ENCODE results near the gene PDE4D. TPM values are rescaled to one million over a fixed set of nuclear protein-coding genes. Genes with fewer than 3 reads are reported as not detected.

Gene PDE4D
- total RNA-seq, 2 experiments from 2014 or later = 164 to 175 TPM

GRCh38 chr5:59130431-59130830 is 763.1 kb downstream of the PDE4D start:
- DNase-seq (no peak), ATAC-seq (ENCODE audit: poor library complexity) (no peak)
- Histone ChIP-seq H3K27ac (ENCODE audit: low read depth in 1 of 2, low read length in 2 of 2) (no peak overlapping the region), H3K4me3 (ENCODE audit: low read length) (no peak overlapping the region), H3K27me3 (ENCODE audit: control insufficient read depth in 1 of 2, insufficient read depth in 2 of 2, low read length in 2 of 2) (no peaks in the 10 kb centered on the region), H3K36me3 (ENCODE audit: insufficient read depth, low read length) (no peaks in the 10 kb centered on the region), H3K4me1 (ENCODE audit: insufficient read depth, low read length) (peaks cover 28% of the 10 kb centered on the region), H3K9me3 (ENCODE audit: control insufficient read depth in 1 of 2, insufficient read depth in 1 of 2, low read length in 2 of 2) (no peaks in the 10 kb centered on the region)
- H3K27me3 Mint-ChIP-seq = no peaks in the 10 kb centered on the region
- H3K9me3 Mint-ChIP-seq = no peaks in the 10 kb centered on the region
- TF ChIP-seq, protein P1, sequence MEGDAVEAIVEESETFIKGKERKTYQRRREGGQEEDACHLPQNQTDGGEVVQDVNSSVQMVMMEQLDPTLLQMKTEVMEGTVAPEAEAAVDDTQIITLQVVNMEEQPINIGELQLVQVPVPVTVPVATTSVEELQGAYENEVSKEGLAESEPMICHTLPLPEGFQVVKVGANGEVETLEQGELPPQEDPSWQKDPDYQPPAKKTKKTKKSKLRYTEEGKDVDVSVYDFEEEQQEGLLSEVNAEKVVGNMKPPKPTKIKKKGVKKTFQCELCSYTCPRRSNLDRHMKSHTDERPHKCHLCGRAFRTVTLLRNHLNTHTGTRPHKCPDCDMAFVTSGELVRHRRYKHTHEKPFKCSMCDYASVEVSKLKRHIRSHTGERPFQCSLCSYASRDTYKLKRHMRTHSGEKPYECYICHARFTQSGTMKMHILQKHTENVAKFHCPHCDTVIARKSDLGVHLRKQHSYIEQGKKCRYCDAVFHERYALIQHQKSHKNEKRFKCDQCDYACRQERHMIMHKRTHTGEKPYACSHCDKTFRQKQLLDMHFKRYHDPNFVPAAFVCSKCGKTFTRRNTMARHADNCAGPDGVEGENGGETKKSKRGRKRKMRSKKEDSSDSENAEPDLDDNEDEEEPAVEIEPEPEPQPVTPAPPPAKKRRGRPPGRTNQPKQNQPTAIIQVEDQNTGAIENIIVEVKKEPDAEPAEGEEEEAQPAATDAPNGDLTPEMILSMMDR (IDR thresholded peaks at IDR 0.05) = no peak
- no peak overlapping the region for H3K27ac Mint-ChIP-seq
- no peak overlapping the region for H3K4me3 Mint-ChIP-seq
- ChIA-PET CTCF (interaction anchor here (1.2 to 1.3 kb wide), 2 partner anchors 35 to 44 kb away, joined by 3 to 4 read pairs; no protein-coding TSS in a partner anchor), POLR2A (interaction anchor here (4.6 kb wide), 1 partner anchor 91 kb away, joined by 155 read pairs; no protein-coding TSS in a partner anchor)
- peaks cover 41% of the 10 kb centered on the region for H3K4me1 Mint-ChIP-seq (ENCODE audit: low read depth)
- no peaks in the 10 kb centered on the region for H3K36me3 Mint-ChIP-seq (ENCODE audit: low read depth)
- intact Hi-C loops (cut with DNase I, micrococcal nuclease) = loop anchor here in 1 of 2 experiments (1.0 kb wide), 1 partner anchor 90 kb away; no protein-coding TSS in a partner anchor

GRCh38 chr5:59128646-59129290 is 764.8 kb downstream of the PDE4D start:
- TF ChIP-seq, protein P1 (IDR thresholded peaks at IDR 0.05) = no peak
- no peak for ATAC-seq (ENCODE audit: poor library complexity)
- Mint-ChIP-seq H3K36me3 (ENCODE audit: low read depth) (no peaks in the 10 kb centered on the region), H3K27ac (no peak overlapping the region), H3K27me3 (no peaks in the 10 kb centered on the region), H3K4me3 (no peak overlapping the region), H3K9me3 (no peaks in the 10 kb centered on the region), H3K4me1 (ENCODE audit: low read depth) (peaks cover 30% of the 10 kb centered on the region)
- Histone ChIP-seq H3K36me3 (ENCODE audit: insufficient read depth, low read length) (no peaks in the 10 kb centered on the region), H3K27ac (ENCODE audit: low read depth in 1 of 2, low read length in 2 of 2) (peak overlapping the region in 1 of 2 donors; percentile 78), H3K9me3 (ENCODE audit: control insufficient read depth in 1 of 2, insufficient read depth in 1 of 2, low read length in 2 of 2) (no peaks in the 10 kb centered on the region), H3K4me1 (ENCODE audit: insufficient read depth, low read length) (peaks cover 41% of the 10 kb centered on the region), H3K27me3 (ENCODE audit: control insufficient read depth in 1 of 2, insufficient read depth in 2 of 2, low read length in 2 of 2) (no peaks in the 10 kb centered on the region), H3K4me3 (ENCODE audit: low read length) (no peak overlapping the region)
- DNase-seq = no peak
- ChIA-PET CTCF (interaction anchor here (0.9 to 3.0 kb wide), 8 partner anchors 27 to 242 kb away, joined by 3 to 25 read pairs (median 7); no protein-coding TSS in a partner anchor), POLR2A (interaction anchor here (0.6 to 4.6 kb wide), 12 partner anchors 8 to 93 kb away, joined by 3 to 155 read pairs (median 8); no protein-coding TSS in a partner anchor)
- intact Hi-C loops (cut with DNase I, micrococcal nuclease) = loop anchor here (2.0 to 5.0 kb wide), 3 partner anchors 41 to 241 kb away; no protein-coding TSS in a partner anchor

DNA sequence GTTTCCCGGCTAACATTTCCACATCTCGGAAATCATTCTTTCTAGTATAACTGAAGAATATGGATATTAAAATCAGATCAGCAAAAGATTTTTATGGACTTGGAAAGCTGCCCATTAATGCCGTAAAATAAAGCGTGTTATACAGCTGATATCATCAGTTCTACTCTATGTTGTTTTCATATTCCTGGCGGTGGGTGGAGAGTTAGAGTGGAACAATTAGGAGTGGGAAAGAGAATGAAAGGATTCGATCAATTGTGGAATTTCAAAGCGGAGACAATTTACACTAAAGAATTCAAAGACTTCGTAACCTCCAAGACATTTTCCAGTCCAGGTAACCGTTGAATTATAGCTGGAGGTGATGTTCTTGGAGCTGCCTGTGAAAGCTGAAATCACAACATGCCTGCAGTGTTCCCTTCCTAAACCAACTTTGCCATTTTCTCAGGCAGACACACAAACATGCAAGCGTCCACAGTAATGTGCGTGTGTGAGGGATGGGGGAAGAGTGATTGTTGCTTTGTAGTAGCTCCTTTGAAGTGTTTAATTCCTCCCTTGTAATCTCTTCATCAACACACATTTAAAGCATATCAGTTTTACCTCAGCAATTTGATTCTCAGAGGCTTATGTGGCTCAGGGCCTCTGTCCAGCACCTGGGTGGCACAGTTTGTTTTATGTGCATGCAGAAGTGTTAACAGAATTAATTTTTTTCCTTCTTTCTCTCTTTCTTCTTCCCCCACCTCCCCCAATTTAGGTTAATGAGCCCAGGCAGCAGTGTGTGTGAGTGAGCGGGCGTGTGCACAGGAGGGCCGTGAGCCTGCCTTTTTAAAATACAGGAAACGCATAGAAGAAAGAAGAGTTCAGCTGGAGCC is 766.6 kb downstream of the PDE4D start:
- H3K4me3 Mint-ChIP-seq = no peak overlapping the region
- Histone ChIP-seq H3K4me3 (ENCODE audit: low read length) (peak overlapping the region; percentile 51), H3K4me1 (ENCODE audit: insufficient read depth, low read length) (peaks cover 36% of the 10 kb centered on the region), H3K9me3 (ENCODE audit: control insufficient read depth in 1 of 2, insufficient read depth in 1 of 2, low read length in 2 of 2) (no peaks in the 10 kb centered on the region), H3K36me3 (ENCODE audit: insufficient read depth, low read length) (no peaks in the 10 kb centered on the region), H3K27me3 (ENCODE audit: control insufficient read depth in 1 of 2, insufficient read depth in 2 of 2, low read length in 2 of 2) (no peaks in the 10 kb centered on the region), H3K27ac (ENCODE audit: low read depth in 1 of 2, low read length in 2 of 2) (peak overlapping the region; percentile 56 to 68)
- ATAC-seq (ENCODE audit: poor library complexity) (peak; percentile 5), DNase-seq (peak in 3 of 14 experiments; percentile 5 to 81 (median 75))
- no peaks in the 10 kb centered on the region for H3K36me3 Mint-ChIP-seq (ENCODE audit: low read depth)
- no peak overlapping the region for H3K27ac Mint-ChIP-seq
- TF ChIP-seq, protein P1 (IDR thresholded peaks at IDR 0.05) = no peak
- intact Hi-C loops (cut with DNase I, micrococcal nuclease) = loop anchor here (1.0 to 5.0 kb wide), 6 partner anchors 28 to 240 kb away; no protein-coding TSS in a partner anchor
- H3K4me1 Mint-ChIP-seq (ENCODE audit: low read depth) = peaks cover 13% of the 10 kb centered on the region
- ChIA-PET CTCF (interaction anchor here (1.0 to 3.0 kb wide), 12 partner anchors 17 to 240 kb away, joined by 3 to 25 read pairs (median 4); no protein-coding TSS in a partner anchor), POLR2A (interaction anchor here (0.9 to 4.6 kb wide), 15 partner anchors 10 to 91 kb away, joined by 4 to 155 read pairs (median 8); no protein-coding TSS in a partner anchor)
- no peaks in the 10 kb centered on the region for H3K9me3 Mint-ChIP-seq
- H3K27me3 Mint-ChIP-seq = no peaks in the 10 kb centered on the region
